Tibial nerve (tissue), 4 donors: ENCODE measurements around the gene PIP5KL1. TPM values are rescaled to one million over a fixed set of nuclear protein-coding genes. Genes with fewer than 3 reads are reported as not detected.

ENCODE experiments used
- DNase-seq, 2 donors: peaks; one replicate each; pipeline ENCODE4 v3.0.0-alpha.2; 2019; ENCODE audit warnings: low spot score in 2 of 2
- H3K27ac ChIP-seq, 4 donors: fragments of 200-600 bp; sonication (generic) in 3 of 4; one replicate each; pipeline ENCODE4 v1.5.1; 2017 to 2019; ENCODE audit warnings: mild to moderate bottlenecking in 1 of 4
- H3K27me3 ChIP-seq, 2 donors: fragments of 200-600 bp; sonication (generic) in 1 of 2; one replicate each; pipeline versions ENCODE4 v1.5.1 to v1.6.0; 2017 to 2019
- H3K36me3 ChIP-seq, 3 donors: fragments of 200-600 bp; sonication (generic); one replicate each; pipeline ENCODE4 v1.5.1; 2018 to 2019
- H3K4me1 ChIP-seq, 4 donors: fragments of 200-600 bp; sonication (generic) in 3 of 4; one replicate each; pipeline ENCODE4 v1.5.1; 2017 to 2019
- H3K4me3 ChIP-seq, 4 donors: fragments of 200-600 bp; sonication (generic) in 3 of 4; one replicate each; pipeline ENCODE4 v1.5.1; 2017 to 2019; ENCODE audit warnings: mild to moderate bottlenecking in 1 of 4, moderate library complexity in 1 of 4
- H3K9me3 ChIP-seq, 4 donors: fragments of 200-600 bp; sonication (generic) in 3 of 4; one replicate each; pipeline ENCODE4 v1.5.1; 2017 to 2019
- EP300 ChIP-seq, 2 donors: sonication (generic); formaldehyde crosslinking; IDR thresholded peaks; one replicate each; pipeline ENCODE4 v1.6.1; 2017; ENCODE audit warnings: antibody characterized with exemption in 2 of 2, mild to moderate bottlenecking in 1 of 2
- POLR2A ChIP-seq, 2 donors: fragments of 450-650 bp; IDR thresholded peaks; one replicate each; pipeline ENCODE4 v1.6.1; 2017; ENCODE audit warnings: antibody characterized with exemption in 2 of 2, mild to moderate bottlenecking in 2 of 2, moderate library complexity in 2 of 2
- WGBS, 2 donors: methylation state at CpG; one replicate each; pipeline ENCODE4 v1.1.5; 2018; 5-methylcytosine and 5-hydroxymethylcytosine counted together
- total RNA-seq, 4 donors: library from RNA; depleted of rRNA; stranded (reverse); fragments of >200 nt; gene quantifications; one replicate each; pipeline ENCODE4 v1.1.0, GENCODE V29; 2016
- TF ChIP-seq, protein P1 (sequence below), 5 experiments: fragments of 200-600 bp in 3 of 5; fragments of 450-650 bp in 2 of 5; sonication (generic) in 3 of 5; IDR thresholded peaks; one replicate each; pipeline ENCODE4 v1.5.1; 2016 to 2019; ENCODE audit warnings: antibody characterized with exemption in 5 of 5, mild to moderate bottlenecking in 3 of 5, moderate library complexity in 2 of 5

The PIP5KL1 gene
- total RNA-seq, 4 donors from 2014 or later: 0.59 TPM; not detected in 3

DNA sequence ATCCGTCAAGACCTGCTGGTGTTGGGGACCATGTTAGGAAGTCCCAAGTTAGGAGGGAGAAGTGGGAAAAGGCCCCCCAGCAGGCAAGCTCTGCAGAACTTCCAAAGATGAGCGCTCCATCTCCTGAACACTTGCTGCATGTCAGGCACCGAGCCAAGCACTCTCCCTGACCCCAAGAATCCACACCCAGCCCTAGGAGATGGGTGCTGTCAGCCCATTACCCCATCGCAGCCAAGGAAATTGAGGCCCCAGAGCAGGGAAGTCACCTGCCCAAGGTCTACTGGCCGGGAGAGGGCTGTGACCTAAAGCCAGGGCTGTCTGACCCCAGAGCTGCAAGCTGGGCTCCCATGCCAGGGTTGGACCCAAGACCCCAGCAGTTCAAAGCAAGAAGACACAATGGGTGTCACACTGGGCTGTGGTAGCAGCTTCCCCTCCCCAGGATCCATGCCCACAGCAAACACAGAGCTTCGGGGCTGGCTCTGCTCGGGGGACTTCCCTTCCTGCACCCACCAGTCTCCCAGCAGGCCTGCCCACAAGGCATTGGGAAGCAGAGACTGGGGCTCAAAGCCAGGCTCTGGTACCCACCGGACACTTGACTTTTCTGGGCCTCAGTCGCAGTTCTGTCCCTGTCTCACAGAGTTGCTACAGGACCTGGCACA, 36.7 kb upstream of the PIP5KL1 start:
- H3K27ac ChIP-seq: peak overlapping the region; percentile 88 to 99 (median 94)
- H3K36me3 ChIP-seq: no peaks in the 10 kb centered on the region
- 27 to 55% methylated on average over 3 to 7 of the region's 9 CpGs for WGBS, 2 donors
- H3K4me1 ChIP-seq: peaks cover 3 to 100% (median 97%) of the 10 kb centered on the region in 4 donors
- H3K9me3 ChIP-seq: no peaks in the 10 kb centered on the region
- TF ChIP-seq, protein P1, sequence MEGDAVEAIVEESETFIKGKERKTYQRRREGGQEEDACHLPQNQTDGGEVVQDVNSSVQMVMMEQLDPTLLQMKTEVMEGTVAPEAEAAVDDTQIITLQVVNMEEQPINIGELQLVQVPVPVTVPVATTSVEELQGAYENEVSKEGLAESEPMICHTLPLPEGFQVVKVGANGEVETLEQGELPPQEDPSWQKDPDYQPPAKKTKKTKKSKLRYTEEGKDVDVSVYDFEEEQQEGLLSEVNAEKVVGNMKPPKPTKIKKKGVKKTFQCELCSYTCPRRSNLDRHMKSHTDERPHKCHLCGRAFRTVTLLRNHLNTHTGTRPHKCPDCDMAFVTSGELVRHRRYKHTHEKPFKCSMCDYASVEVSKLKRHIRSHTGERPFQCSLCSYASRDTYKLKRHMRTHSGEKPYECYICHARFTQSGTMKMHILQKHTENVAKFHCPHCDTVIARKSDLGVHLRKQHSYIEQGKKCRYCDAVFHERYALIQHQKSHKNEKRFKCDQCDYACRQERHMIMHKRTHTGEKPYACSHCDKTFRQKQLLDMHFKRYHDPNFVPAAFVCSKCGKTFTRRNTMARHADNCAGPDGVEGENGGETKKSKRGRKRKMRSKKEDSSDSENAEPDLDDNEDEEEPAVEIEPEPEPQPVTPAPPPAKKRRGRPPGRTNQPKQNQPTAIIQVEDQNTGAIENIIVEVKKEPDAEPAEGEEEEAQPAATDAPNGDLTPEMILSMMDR (IDR thresholded peaks at IDR 0.05): no peak
- TF ChIP-seq EP300 (IDR thresholded peaks at IDR 0.05) (no peak), POLR2A (IDR thresholded peaks at IDR 0.05) (no peak)
- H3K27me3 ChIP-seq: no peaks in the 10 kb centered on the region
- no peak for DNase-seq
- no peak overlapping the region for H3K4me3 ChIP-seq

DNA sequence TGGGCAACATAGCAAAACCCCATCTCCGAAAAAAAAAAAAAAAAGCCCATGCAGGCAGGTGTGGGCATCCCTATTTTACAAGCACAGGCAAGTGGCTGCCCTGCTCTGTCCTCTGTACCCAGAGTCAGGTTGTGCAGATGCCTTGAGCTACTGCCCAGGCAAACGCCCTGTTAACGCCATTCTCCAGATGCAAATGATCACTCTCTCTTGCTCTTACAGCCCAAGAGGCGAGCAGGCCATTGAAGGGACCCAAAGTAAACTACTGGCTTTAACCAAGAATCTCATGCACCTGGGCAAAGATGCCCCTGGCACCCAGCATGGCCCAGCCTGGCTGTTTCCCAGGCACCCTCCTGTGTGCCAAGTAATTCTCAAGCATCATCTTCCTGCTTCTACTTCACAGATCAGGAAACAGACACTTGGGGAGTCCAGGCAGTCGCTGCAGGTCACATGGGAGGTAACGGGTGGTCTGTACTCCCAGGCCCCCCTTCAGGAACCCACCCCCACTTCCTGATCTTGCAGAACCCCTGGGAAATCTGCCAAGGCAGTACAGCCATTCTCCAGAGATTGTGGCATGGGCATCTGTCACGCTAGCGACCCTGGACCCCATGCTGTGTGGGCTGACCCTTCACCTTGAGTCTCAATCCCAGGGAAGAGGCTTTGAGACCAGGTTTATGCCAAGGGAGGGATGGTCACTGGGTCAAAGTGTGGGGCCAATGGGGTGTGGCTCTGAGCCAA, 36.0 kb upstream of the PIP5KL1 start:
- no peaks in the 10 kb centered on the region for H3K27me3 ChIP-seq
- TF ChIP-seq, protein P1 (IDR thresholded peaks at IDR 0.05): no peak
- TF ChIP-seq POLR2A (IDR thresholded peaks at IDR 0.05): no peak
- no peak for TF ChIP-seq EP300 (IDR thresholded peaks at IDR 0.05)
- H3K4me3 ChIP-seq: no peak overlapping the region
- H3K4me1 ChIP-seq: peaks cover 3 to 100% (median 96%) of the 10 kb centered on the region in 4 donors
- H3K9me3 ChIP-seq: no peaks in the 10 kb centered on the region
- H3K36me3 ChIP-seq: no peaks in the 10 kb centered on the region
- WGBS, 2 donors: 53 to 61% methylated on average over 8 of the region's 8 CpGs
- H3K27ac ChIP-seq: peak overlapping the region; percentile 88 to 99 (median 94)
- no peak for DNase-seq

- WGBS, 2 donors: 27 to 40% methylated on average over 5 to 6 of the region's 6 CpGs
- no peaks in the 10 kb centered on the region for H3K27me3 ChIP-seq
- TF ChIP-seq, protein P1 (IDR thresholded peaks at IDR 0.05): no peak
- TF ChIP-seq POLR2A (IDR thresholded peaks at IDR 0.05) (no peak), EP300 (IDR thresholded peaks at IDR 0.05) (no peak)
- no peak for DNase-seq
- H3K27ac ChIP-seq: peak overlapping the region; percentile 88 to 99 (median 94)
- peak overlapping the region in 2 of 4 donors; percentile 10 to 21 for H3K4me3 ChIP-seq
- no peaks in the 10 kb centered on the region for H3K9me3 ChIP-seq
- H3K4me1 ChIP-seq: peaks cover 3 to 100% (median 92%) of the 10 kb centered on the region in 4 donors
- no peaks in the 10 kb centered on the region for H3K36me3 ChIP-seq
Observed at GRCh38 chr9:127965953-127966352, 35.4 kb upstream of the PIP5KL1 start.

DNA sequence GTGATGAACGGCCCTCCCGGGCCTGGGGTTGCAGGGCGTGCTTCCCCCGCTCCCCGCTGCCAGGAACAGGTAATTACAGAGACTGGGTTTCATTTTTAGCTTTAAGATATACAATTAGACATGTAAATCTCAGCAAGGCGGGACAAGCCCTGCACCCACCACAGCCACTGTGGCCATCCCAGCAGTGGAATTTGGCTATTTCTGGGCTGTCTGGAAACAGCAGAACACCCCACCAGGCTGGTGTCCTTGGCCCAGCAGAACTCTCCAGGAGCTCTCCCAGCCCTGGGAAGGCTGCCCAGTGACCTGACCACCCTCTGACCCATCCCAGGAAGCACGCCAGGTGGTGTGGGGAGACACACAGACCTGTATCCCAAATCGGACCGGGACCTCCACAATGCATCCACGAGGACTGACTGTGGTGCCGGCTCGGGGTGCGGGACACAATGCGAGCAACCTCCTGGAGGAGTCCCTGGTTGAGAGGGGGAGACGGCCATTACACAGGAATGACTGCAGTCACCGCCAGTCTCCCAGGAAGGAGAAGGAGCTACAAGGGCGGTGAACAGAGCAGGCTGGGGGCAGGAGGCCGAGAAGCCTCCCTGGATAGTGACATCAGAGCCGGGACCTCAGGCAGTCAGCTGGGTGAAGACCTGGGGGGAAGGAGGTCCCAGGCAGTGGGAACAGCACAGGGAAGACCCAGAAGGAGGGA, 32.9 kb upstream of the PIP5KL1 start:
- Histone ChIP-seq H3K4me1 (peaks cover 3 to 95% (median 84%) of the 10 kb centered on the region in 4 donors), H3K27ac (peak overlapping the region; percentile 88 to 99 (median 94)), H3K4me3 (no peak overlapping the region), H3K36me3 (no peaks in the 10 kb centered on the region), H3K9me3 (no peaks in the 10 kb centered on the region), H3K27me3 (no peaks in the 10 kb centered on the region)
- WGBS, 2 donors: 48% methylated on average over 17 to 19 of the region's 19 CpGs
- DNase-seq: no peak
- TF ChIP-seq, protein P1 (IDR thresholded peaks at IDR 0.05): no peak
- no peak for TF ChIP-seq EP300 (IDR thresholded peaks at IDR 0.05)
- TF ChIP-seq POLR2A (IDR thresholded peaks at IDR 0.05): no peak
